HG03457 (cell line): ENCODE data around the gene PLCB1.
"Not testable (repeated sequence)": the region's sequence is repeated elsewhere in the genome, so short reads cannot be mapped to it uniquely, and the experiment has no call there.

Experiments
- ATAC-seq: cut with Tn5 transposase; IDR thresholded peaks from one replicate; pipeline ENCODE4 v1.9.1; 2021; ENCODE audit warnings: moderate number of reproducible peaks; ENCODE audit not compliant: unreplicated experiment

Gene PLCB1

GRCh38 chr20:8131598-8132483 lies at the start of gene PLCB1:
Gene PLCB1 (plus strand): TSS chr20:8132266. CDS start chr20:8132652, 386 bp downstream.
- ATAC-seq = peak; percentile 74

GRCh38 chr20:8082989-8083388 lies 49.1 kb upstream of the PLCB1 start:
- ATAC-seq = no peak

GRCh38 chr20:8089668-8090067 lies 42.4 kb upstream of the PLCB1 start:
- ATAC-seq = no peak

- ATAC-seq = no peak
These were observed 37.6 kb upstream of the PLCB1 start for GRCh38 chr20:8094415-8094818.

GRCh38 chr20:8094850-8095249 lies 37.2 kb upstream of the PLCB1 start:
- ATAC-seq = no peak

- no peak for ATAC-seq
These were observed 36.2 kb upstream of the PLCB1 start for GRCh38 chr20:8095648-8096572.

- ATAC-seq = no peak
These were observed 34.8 kb upstream of the PLCB1 start for GRCh38 chr20:8097307-8097706.

- ATAC-seq = no peak
These were observed 27.8 kb upstream of the PLCB1 start for GRCh38 chr20:8104252-8104651.

GRCh38 chr20:8114612-8115011 lies 17.5 kb upstream of the PLCB1 start:
- not testable (repeated sequence) for ATAC-seq

GRCh38 chr20:8115436-8115835 lies 16.6 kb upstream of the PLCB1 start:
- no peak for ATAC-seq

- no peak for ATAC-seq
These were observed 15.8 kb upstream of the PLCB1 start for GRCh38 chr20:8116067-8116811.

GRCh38 chr20:8117636-8118035 lies 14.4 kb upstream of the PLCB1 start:
- ATAC-seq = no peak

GRCh38 chr20:8118039-8118438 lies 14.0 kb upstream of the PLCB1 start:
- no peak for ATAC-seq

- ATAC-seq = no peak
These were observed 13.3 kb upstream of the PLCB1 start for GRCh38 chr20:8118760-8119159.

- ATAC-seq = no peak
These were observed 10.4 kb upstream of the PLCB1 start for GRCh38 chr20:8121666-8122065.

GRCh38 chr20:8124639-8125038 lies 7.4 kb upstream of the PLCB1 start:
- ATAC-seq = no peak

- no peak for ATAC-seq
These were observed 5.9 kb upstream of the PLCB1 start for GRCh38 chr20:8126181-8126580.

- no peak for ATAC-seq
These were observed 5.2 kb upstream of the PLCB1 start for GRCh38 chr20:8126841-8127378.

GRCh38 chr20:8127553-8128255 lies 4.4 kb upstream of the PLCB1 start:
- peak; percentile 73 for ATAC-seq
